Measurements from ENCODE around the gene CD160.
A peak's percentile ranks its signal among the peaks of the same experiment; 100 is the strongest.

Gene CD160

DNA sequence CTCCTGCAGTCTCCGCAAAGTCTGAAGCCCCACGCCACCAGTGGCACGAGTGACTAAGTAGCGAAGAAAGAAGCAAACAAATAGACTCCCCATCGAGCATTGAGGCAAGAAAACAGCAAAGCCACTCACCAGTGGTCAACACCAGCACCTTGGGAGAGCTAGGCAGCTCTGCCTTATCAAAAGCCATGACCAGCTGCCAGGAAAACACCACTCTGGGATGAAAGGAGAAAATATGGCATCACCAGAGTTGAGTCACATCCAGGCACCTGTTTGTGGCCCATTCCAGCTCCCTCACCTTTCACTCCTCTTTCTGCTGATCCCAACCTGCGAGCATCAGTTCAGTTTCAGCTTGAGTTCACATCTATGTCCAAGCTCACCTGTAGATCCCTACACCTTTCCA is 29.4 kb upstream of the CD160 start:
- H3K27me3 ChIP-seq (ENCODE audit: insufficient read depth, insufficient read length) = no peaks in the 10 kb centered on the region
- H3K9me3 ChIP-seq (ENCODE audit: insufficient read depth, low read length) = no peaks in the 10 kb centered on the region
- no peak for DNase-seq (ENCODE audit: low read depth, low spot score)
- no peaks in the 10 kb centered on the region for H3K4me1 ChIP-seq (ENCODE audit: insufficient read depth, insufficient read length)
- no peak for TF ChIP-seq ZNF274 (IDR thresholded peaks at IDR 0.05; ENCODE audit: low read depth, low read length)
- TF ChIP-seq YY1 (IDR thresholded peaks at IDR 0.05; ENCODE audit: insufficient read depth, insufficient read length) = no peak
- TF ChIP-seq SUZ12 (IDR thresholded peaks at IDR 0.05; ENCODE audit: extremely low read depth, insufficient read depth, insufficient read length) = no peak
- no peaks in the 10 kb centered on the region for H3K36me3 ChIP-seq (ENCODE audit: insufficient read depth, insufficient read length, low read length)
- no peak overlapping the region for H3K9ac ChIP-seq (ENCODE audit: insufficient read length, low read depth)
- no peak overlapping the region for H3K4me3 ChIP-seq (ENCODE audit: insufficient read length, low read depth)

DNA sequence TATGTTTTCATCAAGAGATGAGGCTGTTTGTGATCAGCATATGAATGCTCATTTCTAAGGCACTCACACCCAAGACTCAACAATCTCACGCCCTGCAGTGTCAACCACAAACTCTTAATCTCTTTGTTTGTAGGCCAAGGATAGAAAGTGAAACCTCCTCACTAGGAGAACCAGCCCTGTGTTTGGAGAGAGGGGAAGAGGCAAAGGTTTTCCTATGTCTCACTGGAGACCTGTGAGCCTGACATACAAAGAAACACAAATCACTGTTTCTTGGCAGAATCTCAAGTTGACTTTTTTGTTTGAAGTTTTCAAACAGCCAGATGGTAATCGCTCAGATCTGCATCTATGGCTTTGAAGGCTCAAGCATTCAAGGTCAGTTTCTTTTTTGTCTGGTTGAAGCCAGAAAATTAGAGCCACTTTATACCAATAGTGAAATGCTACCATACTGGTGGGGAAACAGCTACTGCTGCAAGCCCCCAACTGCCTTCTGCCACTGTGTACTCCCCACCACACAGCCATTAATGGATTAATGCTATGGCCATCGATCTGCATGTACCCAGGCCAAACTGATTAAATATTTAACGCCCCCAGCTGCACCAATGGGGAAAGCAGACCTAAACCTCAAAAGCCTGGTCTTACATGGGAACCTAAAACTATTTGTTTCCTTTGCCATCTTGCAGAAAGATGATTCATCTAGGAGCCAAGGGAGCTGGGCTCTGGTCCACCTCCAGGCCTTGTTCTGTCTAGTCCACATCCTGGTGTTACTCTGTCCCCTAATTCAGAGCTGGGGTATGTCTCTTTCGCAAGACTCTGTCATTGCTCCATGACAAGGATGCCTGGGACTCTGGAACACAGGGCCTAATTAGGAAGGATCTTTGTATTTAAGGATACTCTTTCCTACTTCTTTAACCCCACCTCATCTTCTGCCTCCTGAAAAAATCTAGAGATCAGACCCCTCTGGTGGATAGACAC is 28.4 kb upstream of the CD160 start:
- TF ChIP-seq SUZ12 (IDR thresholded peaks at IDR 0.05; ENCODE audit: extremely low read depth, insufficient read depth, insufficient read length) = no peak
- TF ChIP-seq YY1 (IDR thresholded peaks at IDR 0.05; ENCODE audit: insufficient read depth, insufficient read length) = no peak
- TF ChIP-seq ZNF274 (IDR thresholded peaks at IDR 0.05; ENCODE audit: low read depth, low read length) = no peak

DNA sequence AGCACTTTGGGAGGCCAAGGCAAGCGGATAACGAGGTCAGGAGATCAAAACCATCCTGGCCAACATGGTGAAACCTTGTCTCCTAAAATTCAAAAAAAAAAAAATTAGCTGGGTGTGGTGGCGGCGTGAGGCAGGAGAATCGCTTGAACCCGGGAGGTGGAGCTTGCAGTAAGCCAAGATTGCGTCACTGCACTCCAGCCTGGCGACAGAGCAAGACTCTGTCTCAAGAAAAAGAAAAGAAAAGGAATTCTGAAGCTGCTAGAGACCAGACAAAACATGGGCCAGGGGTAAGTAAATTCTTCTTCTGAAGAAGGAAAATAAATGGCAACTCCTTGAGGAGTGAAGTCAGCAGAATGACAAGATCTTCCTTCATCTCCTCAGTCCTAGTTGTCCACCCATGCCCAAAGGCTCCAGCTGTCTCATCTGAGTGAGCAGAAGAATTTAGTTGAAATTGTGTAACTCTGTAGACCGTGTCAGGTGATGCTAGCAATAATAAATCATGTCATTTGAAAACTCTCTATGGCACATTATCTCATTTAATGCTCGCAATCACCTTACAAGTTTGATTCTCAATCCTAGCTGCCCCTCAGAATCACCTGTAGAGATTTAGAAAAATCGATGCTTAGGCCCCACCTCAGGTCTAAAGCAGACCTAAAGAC is 26.4 kb upstream of the CD160 start:
- TF ChIP-seq SUZ12 (IDR thresholded peaks at IDR 0.05; ENCODE audit: extremely low read depth, insufficient read depth, insufficient read length) (no peak), YY1 (IDR thresholded peaks at IDR 0.05; ENCODE audit: insufficient read depth, insufficient read length) (no peak)
- Histone ChIP-seq H3K9me3 (ENCODE audit: insufficient read depth, low read length) (no peaks in the 10 kb centered on the region), H3K4me3 (ENCODE audit: insufficient read length, low read depth) (no peak overlapping the region), H3K36me3 (ENCODE audit: insufficient read depth, insufficient read length, low read length) (no peaks in the 10 kb centered on the region), H3K4me1 (ENCODE audit: insufficient read depth, insufficient read length) (no peaks in the 10 kb centered on the region), H3K27me3 (ENCODE audit: insufficient read depth, insufficient read length) (peaks cover 4% of the 10 kb centered on the region), H3K9ac (ENCODE audit: insufficient read length, low read depth) (no peak overlapping the region)
- no peak for DNase-seq (ENCODE audit: low read depth, low spot score)

More for the DNA sequence above, 28.4 kb upstream of the CD160 start:
- H3K4me3 ChIP-seq (ENCODE audit: insufficient read length, low read depth) = no peak overlapping the region
- no peak overlapping the region for H3K9ac ChIP-seq (ENCODE audit: insufficient read length, low read depth)
- no peaks in the 10 kb centered on the region for H3K9me3 ChIP-seq (ENCODE audit: insufficient read depth, low read length)
- no peaks in the 10 kb centered on the region for H3K4me1 ChIP-seq (ENCODE audit: insufficient read depth, insufficient read length)
- DNase-seq (ENCODE audit: low read depth, low spot score) = peak; percentile 23
- H3K27me3 ChIP-seq (ENCODE audit: insufficient read depth, insufficient read length) = peaks cover 3% of the 10 kb centered on the region
- H3K36me3 ChIP-seq (ENCODE audit: insufficient read depth, insufficient read length, low read length) = no peaks in the 10 kb centered on the region

DNA sequence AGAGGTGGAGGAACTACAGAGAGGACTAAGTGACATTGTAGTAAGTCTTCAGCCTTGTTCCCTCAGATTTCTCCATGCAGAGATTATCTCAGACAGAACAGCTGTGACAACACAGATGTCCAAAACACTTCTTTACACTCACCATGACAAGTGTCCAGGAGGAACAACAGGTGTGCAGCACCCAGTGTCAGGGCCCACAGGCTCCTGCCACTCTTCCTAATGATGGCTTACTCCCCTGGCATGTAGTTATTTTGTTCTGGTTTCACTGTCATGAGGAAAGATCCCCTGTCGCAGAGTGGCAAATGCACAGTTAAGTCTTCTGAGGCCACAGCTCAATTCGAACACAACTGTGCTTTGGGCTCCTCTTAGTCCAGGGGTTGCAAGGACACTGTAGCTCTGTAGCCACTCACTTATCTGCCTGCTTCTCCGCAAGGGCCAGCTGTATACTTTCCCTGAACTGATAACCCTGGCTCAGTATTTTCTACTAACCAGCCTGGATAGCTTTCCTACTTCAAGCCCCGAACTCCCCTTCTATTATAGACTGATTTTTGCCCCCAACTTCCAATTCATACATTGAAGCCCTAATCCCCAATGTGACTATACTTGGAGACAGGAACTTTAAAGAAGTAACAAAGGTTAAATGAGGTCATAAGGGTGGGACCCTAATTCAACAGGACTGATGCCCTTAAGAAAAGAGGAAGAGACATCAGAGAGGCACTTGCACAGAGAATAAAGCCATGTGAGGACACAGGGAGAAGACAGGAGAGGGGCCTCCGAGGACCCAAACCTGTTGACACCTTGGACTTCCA is 23.3 kb upstream of the CD160 start:
- no peaks in the 10 kb centered on the region for H3K36me3 ChIP-seq (ENCODE audit: insufficient read depth, insufficient read length, low read length)
- H3K27me3 ChIP-seq (ENCODE audit: insufficient read depth, insufficient read length) = peaks cover 7% of the 10 kb centered on the region
- no peak overlapping the region for H3K9ac ChIP-seq (ENCODE audit: insufficient read length, low read depth)
- TF ChIP-seq YY1 (IDR thresholded peaks at IDR 0.05; ENCODE audit: insufficient read depth, insufficient read length) (no peak), ZNF274 (IDR thresholded peaks at IDR 0.05; ENCODE audit: low read depth, low read length) (no peak), SUZ12 (IDR thresholded peaks at IDR 0.05; ENCODE audit: extremely low read depth, insufficient read depth, insufficient read length) (no peak)
- no peaks in the 10 kb centered on the region for H3K4me1 ChIP-seq (ENCODE audit: insufficient read depth, insufficient read length)
- H3K9me3 ChIP-seq (ENCODE audit: insufficient read depth, low read length) = no peaks in the 10 kb centered on the region
- no peak overlapping the region for H3K4me3 ChIP-seq (ENCODE audit: insufficient read length, low read depth)
- no peak for DNase-seq (ENCODE audit: low read depth, low spot score)

DNA sequence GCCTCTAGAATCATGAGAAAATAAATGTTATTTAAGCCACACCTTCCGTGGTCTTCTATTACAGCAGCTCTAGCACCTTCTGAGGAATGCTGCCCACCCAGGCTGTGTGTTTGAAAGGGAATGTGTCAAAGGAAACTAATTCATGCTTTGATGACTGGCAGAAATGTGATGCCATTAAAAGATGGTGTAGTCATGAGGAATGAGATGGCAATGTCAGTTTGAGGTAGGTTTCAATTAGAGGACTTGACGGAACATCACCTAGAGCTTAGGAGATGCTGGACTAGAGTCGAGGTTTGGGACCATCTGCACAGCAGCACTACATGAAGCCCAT is 22.7 kb upstream of the CD160 start:
- Histone ChIP-seq H3K27me3 (ENCODE audit: insufficient read depth, insufficient read length) (peaks cover 7% of the 10 kb centered on the region), H3K4me1 (ENCODE audit: insufficient read depth, insufficient read length) (no peaks in the 10 kb centered on the region), H3K9me3 (ENCODE audit: insufficient read depth, low read length) (no peaks in the 10 kb centered on the region), H3K36me3 (ENCODE audit: insufficient read depth, insufficient read length, low read length) (no peaks in the 10 kb centered on the region), H3K9ac (ENCODE audit: insufficient read length, low read depth) (no peak overlapping the region), H3K4me3 (ENCODE audit: insufficient read length, low read depth) (no peak overlapping the region)
- TF ChIP-seq SUZ12 (IDR thresholded peaks at IDR 0.05; ENCODE audit: extremely low read depth, insufficient read depth, insufficient read length) (no peak), YY1 (IDR thresholded peaks at IDR 0.05; ENCODE audit: insufficient read depth, insufficient read length) (no peak), ZNF274 (IDR thresholded peaks at IDR 0.05; ENCODE audit: low read depth, low read length) (no peak)
- no peak for DNase-seq (ENCODE audit: low read depth, low spot score)

DNA sequence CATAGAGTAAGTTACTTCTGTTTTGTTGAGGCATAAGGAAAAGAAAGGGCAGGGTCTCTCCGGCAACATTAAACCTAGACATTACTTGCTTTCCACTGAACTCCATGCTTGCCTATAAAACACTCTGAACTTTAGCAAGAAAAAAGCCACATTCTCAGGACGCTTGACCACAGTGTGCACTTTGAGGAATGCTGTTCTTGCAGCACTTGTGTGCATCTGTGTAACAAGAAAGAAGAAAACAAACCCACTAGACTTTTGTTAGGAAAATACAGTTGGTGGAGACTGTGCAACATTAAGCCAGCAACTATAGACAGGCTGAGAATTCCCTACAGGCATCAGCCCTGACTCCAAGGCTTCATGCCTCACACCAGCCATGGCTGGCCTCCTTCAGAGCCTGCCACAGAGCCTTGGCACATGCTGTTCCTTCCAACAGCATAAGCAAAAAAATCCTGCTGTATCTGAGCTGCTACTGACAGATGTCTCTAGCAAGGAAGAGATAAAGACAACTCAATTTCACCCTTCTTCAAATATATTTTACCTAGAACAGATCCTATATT is 17.9 kb upstream of the CD160 start:
- Histone ChIP-seq H3K36me3 (ENCODE audit: insufficient read depth, insufficient read length, low read length) (no peaks in the 10 kb centered on the region), H3K9me3 (ENCODE audit: insufficient read depth, low read length) (no peaks in the 10 kb centered on the region)
- TF ChIP-seq YY1 (IDR thresholded peaks at IDR 0.05; ENCODE audit: insufficient read depth, insufficient read length) = no peak
- TF ChIP-seq ZNF274 (IDR thresholded peaks at IDR 0.05; ENCODE audit: low read depth, low read length) = no peak
- TF ChIP-seq SUZ12 (IDR thresholded peaks at IDR 0.05; ENCODE audit: extremely low read depth, insufficient read depth, insufficient read length) = no peak

More for the DNA sequence above, 17.9 kb upstream of the CD160 start:
- no peak overlapping the region for H3K4me3 ChIP-seq (ENCODE audit: insufficient read length, low read depth)
- no peak overlapping the region for H3K9ac ChIP-seq (ENCODE audit: insufficient read length, low read depth)
- H3K27me3 ChIP-seq (ENCODE audit: insufficient read depth, insufficient read length) = peaks cover 4% of the 10 kb centered on the region
- no peaks in the 10 kb centered on the region for H3K4me1 ChIP-seq (ENCODE audit: insufficient read depth, insufficient read length)
- DNase-seq (ENCODE audit: low read depth, low spot score) = no peak

Measured in NT2/D1 (cell line).